Breast epithelium (tissue), 3 donors: ENCODE measurements around the gene TEX264.

Source experiments
- CTCF ChIP-seq, 3 donors: fragments of 450-650 bp; IDR thresholded peaks; one replicate each; pipeline ENCODE4 v1.5.1; 2016 to 2017; ENCODE audit warnings: antibody characterized with exemption in 3 of 3, mild to moderate bottlenecking in 3 of 3, moderate library complexity in 3 of 3
- POLR2AphosphoS5 ChIP-seq, 3 donors: sonication (generic); formaldehyde crosslinking; IDR thresholded peaks; one replicate each; pipeline ENCODE4 v1.6.1; 2017; ENCODE audit warnings: antibody characterized with exemption in 3 of 3

GRCh38 chr3:51682526-51682925 is 11.5 kb downstream of the TEX264 start:
- TF ChIP-seq CTCF (IDR thresholded peaks at IDR 0.05) (no peak), POLR2AphosphoS5 (IDR thresholded peaks at IDR 0.05) (no peak)
